Hepatocyte (in vitro differentiated cells): Measurements from ENCODE around the gene SLCO2A1. TPM values are rescaled to one million over a fixed set of nuclear protein-coding genes. Genes with fewer than 3 reads are reported as not detected.
A peak's percentile ranks its signal among the peaks of the same experiment; 100 is the strongest.

Experiments used
- DNase-seq: peaks from one replicate; pipeline ENCODE4 v3.0.0-alpha.2; 2016; ENCODE audit warnings: low spot score
- H2AFZ ChIP-seq: fragments of 200-600 bp; sonication (generic); 2 replicates; pipeline ENCODE4 v1.6.0; 2016; ENCODE audit warnings: antibody characterized with exemption, mild to moderate bottlenecking
- H3K27ac ChIP-seq: fragments of 200-600 bp; sonication (generic); 2 replicates; pipeline ENCODE4 v1.5.1; 2016; ENCODE audit warnings: mild to moderate bottlenecking
- H3K27me3 ChIP-seq: fragments of 200-600 bp; sonication (generic); 2 replicates; pipeline ENCODE4 v1.6.1; 2016
- H3K36me3 ChIP-seq: fragments of 200-600 bp; sonication (generic); replicated peaks from 2 replicates; pipeline ENCODE4 v1.5.1; 2016; ENCODE audit warnings: low read depth; ENCODE audit not compliant: insufficient read depth
- H3K4me1 ChIP-seq: fragments of 200-600 bp; sonication (generic); 2 replicates; pipeline ENCODE4 v1.5.1; 2016; ENCODE audit warnings: mild to moderate bottlenecking, moderate library complexity; ENCODE audit not compliant: insufficient read depth
- H3K4me2 ChIP-seq: fragments of 200-600 bp; sonication (generic); 2 replicates; pipeline ENCODE4 v1.6.0; 2016
- H3K4me3 ChIP-seq: fragments of 200-600 bp; sonication (generic); 2 replicates; pipeline ENCODE4 v1.5.1; 2016; ENCODE audit warnings: mild to moderate bottlenecking
- H3K79me2 ChIP-seq: fragments of 200-600 bp; sonication (generic); 2 replicates; pipeline ENCODE4 v1.6.0; 2017; ENCODE audit warnings: mild to moderate bottlenecking
- H3K9me2 ChIP-seq: fragments of 200-600 bp; sonication (generic); replicated peaks from 2 replicates; pipeline ENCODE4 v1.6.0; 2017; ENCODE audit warnings: mild to moderate bottlenecking; ENCODE audit not compliant: insufficient read depth
- H3K9me3 ChIP-seq: fragments of 200-600 bp; sonication (generic); 2 replicates; pipeline ENCODE4 v1.5.1; 2016; ENCODE audit warnings: low read depth, mild to moderate bottlenecking
- H4K20me1 ChIP-seq: fragments of 200-600 bp; sonication (generic); 2 replicates; pipeline ENCODE4 v1.6.0; 2016; ENCODE audit warnings: mild to moderate bottlenecking; ENCODE audit not compliant: insufficient read depth, poor library complexity, severe bottlenecking
- EZH2 ChIP-seq: fragments of 200-600 bp; sonication (generic); IDR thresholded peaks from 2 replicates; pipeline ENCODE4 v1.6.1; 2016; ENCODE audit warnings: antibody characterized with exemption, mild to moderate bottlenecking, borderline replicate concordance
- EZH2phosphoT487 ChIP-seq: fragments of 200-600 bp; sonication (generic); IDR thresholded peaks from one replicate; pipeline ENCODE4 v1.6.1; 2018; ENCODE audit warnings: antibody characterized with exemption, mild to moderate bottlenecking, low read depth, moderate library complexity; ENCODE audit not compliant: unreplicated experiment, severe bottlenecking
- WGBS: methylation state at CpG from one replicate; pipeline ENCODE4 v1.1.6; 2016; ENCODE audit warnings: low lambda C conversion rate; ENCODE audit errors: missing lambda C conversion rate; 5-methylcytosine and 5-hydroxymethylcytosine counted together
- polyA plus RNA-seq: library from polyadenylated mRNA; unstranded; fragments of >200 nt; fragmentation: Nextera tagmentation; extraction: Ambion mirVana; gene quantifications from 2 replicates; pipeline ENCODE4 v1.2.1, GENCODE V29; 2016
- total RNA-seq: library from RNA; depleted of rRNA; stranded (reverse); fragments of >200 nt; gene quantifications from 2 replicates; pipeline ENCODE4 v1.2.3, GENCODE V29; 2014
- TF ChIP-seq, protein P1 (sequence below): fragments of 200-600 bp; sonication (generic); IDR thresholded peaks from 2 replicates; pipeline ENCODE4 v1.5.1; 2016; ENCODE audit warnings: antibody characterized with exemption, mild to moderate bottlenecking; ENCODE audit not compliant: poor library complexity

SLCO2A1 gene
- total and polyA plus RNA-seq, 2 experiments from 2014 or later = 2.3 to 8.4 TPM

DNA sequence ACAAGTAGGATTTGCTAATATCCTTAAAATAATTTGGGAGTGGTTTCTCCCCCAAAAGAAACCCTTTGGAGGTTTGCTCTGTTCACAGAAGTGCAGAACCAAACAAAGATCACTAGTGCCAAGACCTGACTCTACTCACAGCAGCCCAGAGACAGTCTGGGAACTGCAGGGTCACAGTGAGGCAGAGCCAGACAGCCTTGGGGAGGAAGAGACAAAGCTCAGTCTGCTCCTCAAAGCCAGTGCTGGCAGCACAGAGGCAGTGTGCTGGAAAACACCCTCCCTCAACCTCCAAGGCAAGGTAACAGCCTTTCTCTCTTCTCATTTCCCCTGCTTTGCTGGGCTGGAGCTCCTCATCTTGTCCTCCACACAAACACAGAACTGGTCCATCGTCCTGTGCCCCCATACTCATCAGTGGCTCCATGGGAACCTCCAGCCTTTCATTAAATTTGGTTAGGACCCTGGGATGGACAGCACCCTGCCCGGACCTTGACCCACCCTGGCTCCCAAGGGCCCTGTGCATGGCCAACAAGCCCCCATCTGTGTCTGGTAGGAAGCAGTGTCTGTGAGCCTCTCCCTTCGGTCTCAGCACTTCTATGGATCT is 146.6 kb downstream of the SLCO2A1 start:
- H3K4me1 ChIP-seq = no peaks in the 10 kb centered on the region
- H3K36me3 ChIP-seq = no peaks in the 10 kb centered on the region
- WGBS = 93% methylated on average over 3 of the region's 3 CpGs
- H3K27me3 ChIP-seq = no peaks in the 10 kb centered on the region
- no peaks in the 10 kb centered on the region for H3K9me2 ChIP-seq
- H2AFZ ChIP-seq = no peak overlapping the region
- TF ChIP-seq EZH2phosphoT487 (no peak), EZH2 (no peak)
- TF ChIP-seq, protein P1, sequence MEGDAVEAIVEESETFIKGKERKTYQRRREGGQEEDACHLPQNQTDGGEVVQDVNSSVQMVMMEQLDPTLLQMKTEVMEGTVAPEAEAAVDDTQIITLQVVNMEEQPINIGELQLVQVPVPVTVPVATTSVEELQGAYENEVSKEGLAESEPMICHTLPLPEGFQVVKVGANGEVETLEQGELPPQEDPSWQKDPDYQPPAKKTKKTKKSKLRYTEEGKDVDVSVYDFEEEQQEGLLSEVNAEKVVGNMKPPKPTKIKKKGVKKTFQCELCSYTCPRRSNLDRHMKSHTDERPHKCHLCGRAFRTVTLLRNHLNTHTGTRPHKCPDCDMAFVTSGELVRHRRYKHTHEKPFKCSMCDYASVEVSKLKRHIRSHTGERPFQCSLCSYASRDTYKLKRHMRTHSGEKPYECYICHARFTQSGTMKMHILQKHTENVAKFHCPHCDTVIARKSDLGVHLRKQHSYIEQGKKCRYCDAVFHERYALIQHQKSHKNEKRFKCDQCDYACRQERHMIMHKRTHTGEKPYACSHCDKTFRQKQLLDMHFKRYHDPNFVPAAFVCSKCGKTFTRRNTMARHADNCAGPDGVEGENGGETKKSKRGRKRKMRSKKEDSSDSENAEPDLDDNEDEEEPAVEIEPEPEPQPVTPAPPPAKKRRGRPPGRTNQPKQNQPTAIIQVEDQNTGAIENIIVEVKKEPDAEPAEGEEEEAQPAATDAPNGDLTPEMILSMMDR = no peak
- H3K4me3 ChIP-seq = no peak overlapping the region
- no peak overlapping the region for H3K4me2 ChIP-seq
- H3K9me3 ChIP-seq = no peaks in the 10 kb centered on the region
- peak overlapping the region; percentile 0 for H3K27ac ChIP-seq
- DNase-seq = no peak
- H3K79me2 ChIP-seq = no peaks in the 10 kb centered on the region
- no peaks in the 10 kb centered on the region for H4K20me1 ChIP-seq

DNA sequence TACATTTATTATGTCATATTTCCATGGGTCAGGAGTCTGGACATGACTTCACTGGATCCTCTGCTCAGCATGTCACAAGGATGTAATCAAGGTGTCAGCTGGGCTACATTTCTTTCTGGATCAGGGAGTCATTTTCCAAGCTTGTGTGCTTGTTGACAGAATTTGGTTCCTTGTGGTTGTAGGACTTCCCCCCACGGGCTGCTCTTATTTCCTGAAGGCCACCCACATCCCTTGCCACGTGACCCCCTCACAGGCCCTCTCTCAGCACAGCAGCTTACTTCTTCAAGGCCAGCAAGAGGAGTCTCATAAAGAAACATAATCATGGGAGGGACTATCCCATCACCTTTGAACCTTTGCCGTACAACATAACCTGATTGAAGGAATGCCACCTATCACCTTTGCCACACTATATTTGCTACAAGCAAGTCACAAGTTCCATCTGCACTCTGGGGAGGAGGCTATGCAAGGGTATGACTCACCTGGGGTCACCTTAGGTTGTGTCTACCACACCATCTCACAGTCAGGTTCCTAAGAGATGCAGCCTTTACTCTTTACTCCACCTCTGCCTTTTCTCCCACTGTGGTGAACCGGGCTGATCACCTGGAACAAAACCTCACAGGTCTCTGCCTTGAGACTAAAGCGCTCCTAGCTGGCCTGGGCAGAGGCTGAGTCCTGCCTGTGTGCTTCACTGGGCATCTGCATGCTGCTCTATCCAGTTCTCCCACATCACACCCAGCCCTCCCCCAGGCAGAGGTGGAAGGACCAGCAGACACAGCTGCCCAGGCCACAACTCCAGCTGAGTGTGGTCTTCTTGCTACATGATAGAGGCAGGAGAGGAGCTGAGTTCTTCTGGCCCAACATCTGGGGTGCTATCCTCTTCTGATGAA is 147.5 kb downstream of the SLCO2A1 start:
- H3K27ac ChIP-seq = peak overlapping the region; percentile 0
- H3K36me3 ChIP-seq = no peaks in the 10 kb centered on the region
- H3K9me3 ChIP-seq = no peaks in the 10 kb centered on the region
- no peaks in the 10 kb centered on the region for H4K20me1 ChIP-seq
- 69% methylated on average over 5 of the region's 5 CpGs for whole genome bisulfite sequencing
- no peak overlapping the region for H2AFZ ChIP-seq
- TF ChIP-seq EZH2 (no peak), EZH2phosphoT487 (no peak)
- TF ChIP-seq, protein P1 = no peak
- H3K9me2 ChIP-seq = no peaks in the 10 kb centered on the region
- DNase-seq = peak; percentile 51
- no peaks in the 10 kb centered on the region for H3K4me1 ChIP-seq
- no peaks in the 10 kb centered on the region for H3K27me3 ChIP-seq
- no peak overlapping the region for H3K4me2 ChIP-seq
- H3K4me3 ChIP-seq = no peak overlapping the region
- no peaks in the 10 kb centered on the region for H3K79me2 ChIP-seq

DNA sequence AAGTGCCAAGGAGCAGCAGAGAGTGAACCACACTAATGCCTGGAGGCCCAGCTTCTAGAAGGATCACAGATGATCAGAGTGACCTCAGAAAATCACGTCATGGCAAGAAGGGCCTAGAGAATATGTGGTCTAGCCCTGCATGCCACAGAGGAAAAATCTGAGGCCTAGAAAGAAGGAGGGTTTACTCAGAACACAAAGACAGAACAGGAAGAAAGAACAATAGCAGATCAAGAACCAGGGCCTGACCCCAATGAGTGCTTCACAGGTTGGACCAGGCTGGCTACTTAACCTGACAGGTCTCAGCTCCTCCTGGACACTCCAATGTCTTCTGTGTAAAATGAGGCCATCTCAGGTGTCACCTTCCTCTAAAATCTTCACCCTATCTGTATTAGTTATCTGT is 148.2 kb downstream of the SLCO2A1 start:
- Histone ChIP-seq H3K27ac (no peak overlapping the region), H4K20me1 (no peaks in the 10 kb centered on the region), H3K9me2 (no peaks in the 10 kb centered on the region), H3K27me3 (no peaks in the 10 kb centered on the region), H3K79me2 (no peaks in the 10 kb centered on the region), H3K9me3 (no peaks in the 10 kb centered on the region), H3K4me2 (no peak overlapping the region), H2AFZ (no peak overlapping the region), H3K36me3 (no peaks in the 10 kb centered on the region), H3K4me1 (no peaks in the 10 kb centered on the region), H3K4me3 (no peak overlapping the region)
- 88% methylated on average over 1 of the region's 1 CpG for WGBS
- TF ChIP-seq EZH2phosphoT487 = no peak
- TF ChIP-seq, protein P1 = no peak
- no peak for TF ChIP-seq EZH2
- no peak for DNase-seq
